TTC549 (cell line): Measurements from ENCODE around the gene RGS5.
A peak's percentile ranks its signal among the peaks of the same experiment; 100 is the strongest.
"Not testable (repeated sequence)": the region's sequence is repeated elsewhere in the genome, so short reads cannot be mapped to it uniquely, and the experiment has no call there.

Experiments
- FAIRE-seq: peaks from 2 replicates; lab custom pipeline; 2012; peaks lifted over from hg19 to GRCh38; lab: Jason Lieb, UNC

RGS5 gene, protein sequence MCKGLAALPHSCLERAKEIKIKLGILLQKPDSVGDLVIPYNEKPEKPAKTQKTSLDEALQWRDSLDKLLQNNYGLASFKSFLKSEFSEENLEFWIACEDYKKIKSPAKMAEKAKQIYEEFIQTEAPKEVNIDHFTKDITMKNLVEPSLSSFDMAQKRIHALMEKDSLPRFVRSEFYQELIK

DNA sequence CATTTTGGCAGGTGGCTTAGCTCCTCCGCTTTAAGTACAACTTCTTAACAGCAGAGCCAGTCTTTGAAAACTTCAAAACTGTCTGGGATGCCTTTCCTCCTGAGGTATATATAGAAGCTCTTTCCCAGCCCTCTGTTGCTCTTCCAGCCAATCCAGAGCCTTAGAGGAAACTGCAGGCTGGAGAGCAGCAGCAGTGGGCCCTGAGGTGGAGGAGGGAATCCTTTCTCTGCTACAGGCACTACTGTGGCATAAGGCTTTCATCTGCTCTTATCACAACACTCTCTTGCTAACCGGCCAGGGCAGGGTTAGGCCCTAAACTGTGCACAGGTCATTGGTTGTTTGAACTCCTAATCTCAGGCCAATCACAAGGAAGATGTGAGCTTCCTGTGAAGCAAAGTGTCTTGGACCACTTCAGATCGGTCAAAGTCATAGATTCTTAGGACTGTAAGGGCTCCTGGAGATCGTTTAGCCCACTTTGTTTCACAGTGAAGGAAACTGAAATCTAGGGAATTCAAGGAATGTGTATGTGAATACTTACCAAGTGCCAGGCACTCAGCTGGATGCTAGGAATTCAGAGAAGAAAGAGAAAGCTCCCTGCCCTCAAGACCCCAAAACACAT is at the start of gene RGS5:
Gene RGS5, minus strand, starts transcription at position 84 of the 619 bp plus-strand sequence. Its CDS starts 81 bp downstream, at position 3.
- no peak for FAIRE-seq

DNA sequence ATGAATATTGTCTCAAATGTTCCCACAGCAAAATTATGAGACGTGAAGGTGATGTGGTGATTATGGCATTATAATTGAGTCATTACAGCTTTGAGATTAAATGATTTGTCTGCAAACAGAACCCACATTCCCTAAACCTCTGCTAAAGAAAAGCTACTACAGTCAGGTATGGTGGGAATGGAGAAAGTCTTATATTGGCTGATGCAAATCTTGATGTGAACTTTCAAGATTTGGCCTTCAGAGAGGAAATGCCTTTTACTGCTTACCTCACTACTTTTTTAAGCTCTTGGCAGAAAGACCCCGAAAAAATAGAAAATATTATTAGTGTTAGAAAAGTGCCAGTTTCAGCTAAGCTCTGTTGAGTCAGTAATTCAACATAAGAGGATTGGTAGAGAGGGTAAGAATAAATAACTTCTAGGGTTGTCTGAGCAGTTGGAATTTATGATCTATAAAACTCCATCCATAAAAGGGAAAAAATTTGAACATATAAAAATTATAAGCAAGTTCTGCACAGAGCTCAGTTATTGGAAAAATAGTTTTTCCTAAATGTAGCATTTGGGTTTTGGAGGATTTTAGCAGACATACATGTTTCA is 47.8 kb upstream of the RGS5 start:
- FAIRE-seq = no peak

DNA sequence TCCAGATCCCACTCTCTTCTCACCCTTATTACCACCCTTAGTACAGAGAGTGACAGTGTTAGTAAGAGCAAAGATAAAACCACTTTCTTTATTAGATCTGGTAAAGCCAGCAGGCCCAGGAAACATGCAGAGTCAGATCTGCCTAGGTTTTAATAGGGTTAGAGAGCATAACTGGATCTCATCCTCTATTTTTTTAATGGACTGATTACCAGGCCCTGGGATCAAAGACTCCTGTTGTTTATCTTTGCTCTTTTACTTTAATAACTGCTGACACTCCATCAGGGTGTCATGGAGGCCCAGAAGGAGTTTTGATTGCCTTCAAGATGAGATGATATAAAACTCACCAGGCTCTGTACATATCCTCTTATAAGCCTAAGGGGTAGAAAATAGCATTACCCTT is 45.3 kb upstream of the RGS5 start:
- FAIRE-seq = no peak

DNA sequence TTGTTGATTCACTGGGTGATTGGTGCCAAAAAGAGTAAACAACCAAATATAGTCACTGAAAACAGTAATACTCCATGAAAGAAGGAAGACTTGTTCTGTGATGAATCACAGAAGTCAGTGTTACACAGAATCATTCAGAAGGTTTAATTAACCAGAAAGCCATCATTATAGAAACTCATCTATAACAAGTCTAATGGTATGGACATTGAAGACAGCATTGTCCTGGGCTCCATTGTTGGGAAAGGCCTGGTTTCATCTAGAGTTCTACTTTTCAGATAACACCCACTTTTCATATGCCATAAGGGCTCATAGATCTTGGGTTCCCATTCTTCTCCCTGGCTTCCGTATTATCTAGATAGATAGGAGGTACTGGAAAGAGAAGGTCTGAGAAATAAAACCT is 41.9 kb upstream of the RGS5 start:
- not testable (repeated sequence) for FAIRE-seq

DNA sequence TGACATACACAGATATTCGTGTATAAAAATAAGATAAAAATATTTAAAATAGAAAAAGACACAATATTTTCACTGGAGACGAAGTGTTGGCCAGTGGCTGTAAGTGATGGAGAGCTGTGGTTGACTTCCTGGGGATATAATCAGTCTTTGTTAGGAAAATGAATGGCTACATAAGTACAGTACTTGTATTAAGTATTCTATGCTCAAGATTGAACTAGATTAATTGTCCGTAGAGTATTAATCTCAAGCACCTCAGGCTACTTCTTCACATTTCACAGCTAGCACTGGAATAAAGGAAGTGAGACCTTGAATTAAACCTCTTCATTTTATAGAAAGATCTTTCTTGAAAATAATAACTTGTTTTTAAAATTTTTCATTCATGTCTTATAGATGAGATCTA is 39.0 kb upstream of the RGS5 start:
- FAIRE-seq = peak; percentile 38

DNA sequence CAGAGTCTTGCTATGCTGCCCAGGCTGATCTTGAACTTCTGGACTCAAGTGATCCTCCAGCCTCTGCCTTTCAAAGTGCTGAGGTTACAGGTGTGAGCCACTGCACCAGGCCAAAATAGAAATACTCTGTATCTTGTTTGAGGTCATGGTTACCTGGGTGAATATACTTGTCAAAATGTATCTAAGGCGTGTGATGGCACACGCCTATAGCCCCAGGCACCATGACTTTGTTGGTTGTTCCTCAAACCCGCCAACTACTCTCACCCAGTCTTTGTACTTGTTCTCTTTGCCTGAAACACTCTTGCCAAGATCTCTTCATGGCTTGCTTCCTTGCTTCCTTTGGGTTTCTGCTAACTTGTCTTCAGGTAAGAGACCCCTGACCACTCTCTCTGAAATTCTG is 38.0 kb upstream of the RGS5 start:
- FAIRE-seq = no peak

DNA sequence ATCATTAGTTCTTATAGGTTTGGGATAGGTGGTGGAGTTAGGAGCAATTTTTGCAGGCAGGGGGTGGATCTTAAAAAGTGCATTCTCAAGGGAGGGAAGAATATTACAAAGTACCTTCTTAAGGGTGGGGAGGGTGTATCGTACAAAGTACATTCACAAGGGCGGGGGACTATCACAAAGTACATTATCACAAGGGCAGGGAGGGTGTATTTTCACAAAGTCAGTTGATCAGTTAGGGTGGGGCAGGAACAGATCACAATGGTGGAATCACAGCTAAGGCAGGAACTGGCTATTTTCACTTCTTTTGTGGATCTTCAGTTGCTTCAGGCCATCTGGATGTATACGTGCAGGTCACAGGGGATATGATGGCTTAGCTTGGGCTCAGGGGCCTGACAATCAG is 30.9 kb upstream of the RGS5 start:
- FAIRE-seq = not testable (repeated sequence)

DNA sequence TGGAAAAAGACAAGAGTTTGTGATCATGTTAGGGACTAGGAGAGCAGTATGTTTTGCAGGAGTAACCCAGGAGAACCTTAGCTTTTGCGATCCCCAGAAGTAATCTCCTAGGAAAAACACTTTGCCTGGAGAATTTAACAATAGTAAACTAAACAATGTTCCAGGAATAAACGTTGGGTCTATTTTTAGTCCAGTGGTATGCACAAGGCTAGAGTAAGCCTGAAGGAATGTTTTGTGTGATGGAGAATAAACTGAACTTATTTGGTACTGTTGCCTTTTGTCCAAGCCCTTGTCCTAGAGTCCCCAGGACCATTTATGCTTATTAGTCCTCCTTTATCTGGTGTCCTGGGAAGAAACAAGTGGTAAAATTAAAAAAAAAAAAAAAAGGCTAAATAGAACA is 28.7 kb upstream of the RGS5 start:
- no peak for FAIRE-seq

DNA sequence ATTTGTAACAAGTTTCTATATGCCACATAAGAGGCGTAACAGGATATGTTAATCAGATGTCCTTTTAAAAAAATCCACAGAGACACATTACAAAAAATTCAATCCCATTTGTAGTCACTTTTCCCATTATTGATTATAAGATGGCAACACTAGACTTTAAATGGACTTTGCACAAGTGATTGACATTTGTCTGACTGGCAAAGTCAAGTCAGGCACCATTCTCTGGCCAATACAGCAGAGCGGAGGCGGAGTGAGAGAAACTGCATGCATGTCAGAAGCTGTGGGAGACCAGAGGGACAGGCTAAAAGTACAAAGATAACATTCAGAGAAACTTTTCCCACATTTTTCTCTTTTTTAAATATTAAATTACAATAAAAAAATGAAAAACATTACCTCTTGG is 28.1 kb upstream of the RGS5 start:
- FAIRE-seq = no peak

DNA sequence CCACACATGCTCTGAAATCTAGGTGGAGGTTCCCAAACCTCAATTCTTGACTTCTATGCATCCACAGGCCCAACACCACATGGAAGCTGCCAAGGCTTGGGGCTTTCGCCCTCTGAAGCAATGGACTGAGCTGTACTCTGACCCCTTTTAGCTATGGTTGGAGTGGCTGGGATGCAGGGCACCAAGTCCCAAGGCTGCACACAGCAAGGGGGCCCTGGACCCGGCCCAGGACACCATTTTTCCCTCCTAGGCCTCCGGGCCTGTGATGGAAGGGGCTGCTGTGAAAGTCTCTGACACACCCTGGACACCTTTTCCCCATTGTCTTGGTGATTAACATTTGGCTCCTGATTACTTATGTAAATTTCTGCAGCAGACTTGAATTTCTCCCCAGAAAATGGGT is 25.6 kb upstream of the RGS5 start:
- not testable (repeated sequence) for FAIRE-seq

DNA sequence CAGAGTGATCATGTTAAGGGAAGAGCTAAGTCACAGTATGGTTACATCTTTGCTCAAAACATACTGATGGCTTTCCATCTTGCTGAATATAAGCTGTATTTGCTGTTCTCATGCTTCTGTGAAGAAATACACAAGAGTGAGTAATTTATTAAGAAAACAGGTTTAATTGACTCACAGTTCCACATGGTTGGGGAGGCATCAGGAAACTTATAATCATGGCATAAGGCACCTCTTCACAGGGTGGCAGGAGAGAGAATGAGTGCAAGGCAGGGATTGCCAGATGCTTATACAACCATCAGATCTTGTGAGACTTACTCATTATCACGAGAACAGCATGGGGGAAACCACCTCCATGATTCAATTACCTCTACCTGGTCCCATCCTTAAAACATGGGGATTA is 24.4 kb upstream of the RGS5 start:
- no peak for FAIRE-seq

DNA sequence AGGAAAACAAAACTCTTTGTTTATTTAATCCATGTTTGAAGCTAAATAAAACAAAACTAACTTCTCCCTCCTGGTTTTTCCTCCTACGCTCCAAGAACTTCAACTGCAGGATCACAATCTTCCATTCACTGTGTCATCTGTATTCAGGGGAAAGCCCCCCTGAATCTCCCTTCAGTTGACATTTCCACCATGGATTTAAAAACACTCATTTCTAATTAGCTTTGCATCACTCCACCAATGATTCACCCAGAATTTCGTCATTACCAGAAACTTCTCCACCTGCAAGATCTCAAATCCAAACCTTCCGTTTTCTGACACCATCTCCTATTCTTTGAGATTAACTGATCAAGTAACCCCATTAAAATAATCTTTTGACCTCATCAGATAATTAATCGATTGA is 10.9 kb upstream of the RGS5 start:
- no peak for FAIRE-seq

DNA sequence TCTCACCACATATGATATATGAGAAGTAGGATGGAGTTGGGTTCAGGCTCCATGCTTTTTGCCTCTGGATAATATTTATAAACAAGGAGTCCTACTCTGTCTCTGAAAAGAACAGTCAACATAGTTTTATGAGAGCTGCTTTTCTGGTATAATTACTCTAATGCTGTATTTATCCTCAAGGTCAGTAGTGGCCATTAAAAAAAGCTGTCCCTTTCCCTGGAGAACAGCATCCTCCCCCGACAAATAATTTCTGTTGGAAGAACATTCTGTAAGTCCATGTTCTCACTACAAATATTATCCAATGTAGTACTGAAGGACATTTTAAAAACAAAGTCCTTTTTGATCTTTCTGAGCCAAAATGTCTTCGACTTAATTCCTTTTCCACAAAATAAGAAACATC is 9.0 kb upstream of the RGS5 start:
- no peak for FAIRE-seq

DNA sequence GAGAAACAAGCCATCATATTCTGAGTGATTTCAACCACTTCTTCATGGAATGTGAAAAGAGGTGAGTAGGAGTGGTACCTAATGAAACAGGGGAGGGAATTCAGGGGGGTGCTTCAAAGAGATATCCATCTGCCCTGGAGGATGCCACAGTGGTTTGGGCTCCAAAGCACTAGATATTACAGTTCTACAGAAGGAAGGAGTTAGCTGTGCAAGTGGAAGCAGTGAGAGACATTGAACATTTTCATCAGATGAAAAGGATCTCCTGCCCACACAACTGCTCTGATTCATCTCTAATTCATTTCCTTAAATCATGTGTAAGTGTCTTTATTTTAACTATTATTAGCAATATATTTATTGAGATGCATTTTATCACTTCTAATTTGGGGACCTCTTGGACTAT is 2.8 kb upstream of the RGS5 start:
- no peak for FAIRE-seq

DNA sequence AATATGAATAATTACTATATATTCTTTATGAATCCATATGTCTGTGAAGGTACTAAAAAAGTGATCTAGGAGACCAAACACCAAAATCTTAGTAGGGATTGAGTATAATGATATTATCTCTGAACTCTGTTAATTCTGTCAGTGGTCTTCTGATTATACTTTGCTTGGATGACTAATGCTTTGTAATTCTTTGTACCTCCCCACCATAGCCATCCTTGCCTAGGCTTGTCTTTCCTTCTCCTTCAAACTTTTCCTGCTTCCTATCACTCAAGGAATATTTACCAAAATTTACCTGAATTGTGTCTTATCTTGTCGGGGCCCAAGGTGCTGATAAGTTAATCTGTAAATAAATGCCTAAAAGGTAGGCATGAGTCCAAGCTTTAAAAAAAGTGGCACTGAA is 845 bp upstream of the RGS5 start:
- no peak for FAIRE-seq

DNA sequence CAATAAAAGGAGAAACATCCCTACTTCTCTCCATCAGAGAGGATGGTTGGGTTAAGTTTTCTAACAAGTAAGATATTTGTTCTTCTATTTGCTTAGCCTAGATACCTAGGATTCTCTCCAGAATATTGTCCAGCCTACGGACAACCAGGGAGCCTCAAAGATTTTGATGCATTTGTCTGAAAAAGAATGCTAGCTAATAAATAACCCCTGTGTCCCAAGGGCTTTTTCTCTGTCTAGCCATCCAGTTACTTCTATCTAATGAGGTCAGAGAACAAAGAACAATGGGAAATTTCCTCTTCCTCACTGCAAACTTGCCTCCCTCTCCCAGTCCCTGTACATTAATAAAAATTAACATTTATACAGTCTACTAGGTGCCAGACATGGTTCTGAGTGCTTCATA is 810 bp downstream of the RGS5 start:
- FAIRE-seq = no peak

DNA sequence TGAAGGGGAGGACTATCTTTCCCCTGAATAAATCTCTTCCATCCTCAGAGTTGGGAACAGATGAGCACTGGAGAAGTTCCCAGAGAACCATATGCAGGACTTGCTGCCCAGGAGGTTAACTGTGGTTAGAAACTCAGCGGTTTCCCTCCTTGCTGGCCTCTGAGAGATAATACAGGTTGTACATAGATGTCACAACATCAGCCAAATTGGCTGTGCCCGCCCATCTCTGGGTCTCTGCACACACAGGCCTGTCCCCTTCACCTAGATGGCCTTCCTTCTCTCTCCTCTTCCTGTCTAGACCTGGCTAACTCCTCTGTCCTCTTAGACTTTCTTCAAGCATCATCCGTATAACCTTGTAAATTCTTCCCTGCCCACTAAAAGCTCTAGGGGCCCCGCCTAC is 5.7 kb downstream of the RGS5 start:
- FAIRE-seq = no peak

DNA sequence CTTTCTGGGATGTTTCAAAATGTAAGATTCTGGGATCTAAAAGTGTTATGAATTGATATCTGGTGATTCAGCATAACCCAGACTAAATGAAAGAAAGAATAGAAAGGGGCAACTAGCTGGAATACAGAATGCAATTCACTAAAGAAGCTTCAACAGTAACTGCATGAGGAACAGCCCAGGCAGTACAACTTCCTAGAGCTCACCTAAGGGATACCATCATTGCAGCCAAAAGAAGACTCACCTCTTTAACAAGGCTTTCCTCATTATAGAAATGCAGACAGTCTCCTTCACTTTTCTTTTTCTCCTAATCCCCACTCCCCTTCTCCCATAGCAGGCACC is 6.3 kb downstream of the RGS5 start:
- no peak for FAIRE-seq

DNA sequence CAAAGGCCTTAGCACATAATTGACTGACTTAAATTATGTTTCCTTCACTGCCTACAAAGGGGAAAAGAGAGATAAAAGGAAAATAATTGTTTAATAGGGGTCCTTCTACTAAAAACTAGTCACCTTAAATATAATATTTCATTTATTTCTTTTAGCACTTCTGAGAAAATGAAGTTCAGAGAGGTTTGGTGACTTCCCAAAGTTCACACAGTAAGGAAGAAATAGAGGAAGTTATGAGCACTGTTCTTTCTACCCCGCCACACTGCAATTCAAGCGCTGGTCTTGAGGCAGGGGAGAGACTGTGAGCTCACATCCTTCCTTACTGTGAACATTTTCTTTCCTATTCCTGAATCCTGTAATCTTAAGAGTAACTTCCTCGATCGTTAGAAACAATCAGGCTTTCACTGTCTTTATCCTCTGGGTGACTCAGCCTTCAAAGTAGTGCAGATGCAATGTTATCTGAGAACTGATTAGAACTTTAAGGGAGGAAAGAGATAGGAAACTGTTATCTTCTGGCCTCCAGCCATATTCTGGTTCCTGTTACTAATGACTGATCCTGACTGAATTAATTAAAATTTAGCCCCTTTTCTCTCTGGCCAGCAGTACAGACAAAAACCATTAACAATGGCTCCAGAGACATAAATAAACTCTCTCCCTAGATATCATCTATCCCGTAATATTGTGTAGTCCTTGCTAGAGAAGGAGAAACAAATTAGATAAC is 6.8 kb downstream of the RGS5 start:
- no peak for FAIRE-seq

DNA sequence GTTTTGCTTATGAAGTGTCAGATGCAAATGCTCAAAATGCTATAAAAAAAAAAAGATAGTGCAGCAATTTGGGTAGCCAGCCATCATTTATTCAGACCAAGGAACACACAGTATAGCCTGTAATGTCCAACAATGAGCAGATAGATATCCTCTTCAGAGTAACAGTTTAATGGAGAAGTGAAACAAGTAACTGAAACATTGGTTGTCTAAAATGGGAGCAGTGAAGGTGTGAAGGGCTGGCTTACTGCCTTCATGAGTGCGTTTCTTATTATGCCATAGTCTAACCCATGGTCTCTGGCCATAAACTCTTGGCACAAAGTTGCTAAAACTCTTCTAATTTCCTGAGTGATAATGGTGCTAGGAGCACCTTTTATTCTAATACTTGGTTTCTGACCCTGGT is 11.4 kb downstream of the RGS5 start:
- FAIRE-seq = no peak

DNA sequence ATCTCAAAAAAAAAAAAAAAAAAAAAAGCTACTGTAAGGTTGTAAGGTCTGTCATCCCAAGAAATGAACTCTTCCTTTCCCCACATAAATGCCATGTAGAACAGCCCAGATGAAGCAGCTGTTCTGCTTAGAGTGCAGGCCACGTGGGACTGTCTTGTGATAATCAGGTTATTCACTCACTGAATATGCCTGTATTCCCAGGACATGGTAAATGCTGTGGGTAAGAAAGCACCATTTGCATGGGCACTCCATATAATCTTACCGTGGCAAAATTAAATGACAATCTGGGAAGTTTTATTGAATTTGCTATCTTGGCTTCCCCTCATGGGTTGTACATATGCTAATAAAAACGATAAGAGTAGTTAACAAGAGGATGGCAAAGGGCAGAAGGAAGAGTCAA is 13.8 kb downstream of the RGS5 start:
- FAIRE-seq = no peak

DNA sequence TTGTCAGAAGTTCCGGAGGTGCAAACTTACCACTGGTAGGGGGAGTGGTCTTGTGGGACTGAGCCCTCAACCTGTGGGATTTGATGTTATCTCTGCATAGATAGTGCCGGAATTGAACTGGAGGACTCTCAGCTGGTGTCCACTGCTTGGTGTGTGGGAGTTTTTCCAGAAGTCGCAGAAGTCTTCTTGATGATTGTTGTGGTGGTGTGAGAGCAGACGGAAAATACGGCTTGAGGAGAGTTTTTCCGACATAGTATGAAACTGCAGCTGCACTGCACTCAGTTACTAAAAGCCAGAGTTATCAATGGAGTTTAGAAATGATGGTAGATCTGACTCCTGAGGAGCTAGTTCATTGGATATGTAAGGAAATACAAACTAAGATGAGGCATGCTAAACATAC is 14.9 kb downstream of the RGS5 start:
- no peak for FAIRE-seq

DNA sequence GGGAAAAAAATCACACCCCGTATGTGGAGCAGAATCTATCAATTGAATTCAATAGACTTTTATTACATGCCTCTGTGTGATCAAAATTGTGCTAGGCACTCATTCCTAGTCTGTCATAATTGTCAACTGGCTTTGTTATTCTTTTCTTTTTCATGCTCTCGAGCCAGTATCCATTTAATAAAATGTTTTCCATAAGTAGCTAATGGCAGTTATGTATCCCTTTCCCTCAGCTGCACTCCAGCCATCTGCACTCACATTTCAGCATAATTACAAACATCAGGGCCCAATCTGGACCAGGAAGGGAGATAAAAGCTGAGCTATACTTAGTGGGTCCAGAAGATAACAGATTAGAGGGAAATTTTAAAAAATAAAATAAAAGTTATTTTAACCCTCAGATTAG is 15.9 kb downstream of the RGS5 start:
- no peak for FAIRE-seq
